Measurements from ENCODE around the gene MYBBP1A. TPM values are rescaled to one million over a fixed set of nuclear protein-coding genes. Genes with fewer than 3 reads are reported as not detected.

Gene MYBBP1A
- total and polyA plus RNA-seq, 2 experiments from 2014 or later = 23.7 to 44.1 TPM

GRCh38 chr17:4509923-4510617, 45.1 kb downstream of the MYBBP1A start:
- Histone ChIP-seq H3K4me3 (no peak overlapping the region), H4K20me1 (ENCODE audit: insufficient read depth, poor library complexity, severe bottlenecking) (no peaks in the 10 kb centered on the region), H3K79me2 (no peaks in the 10 kb centered on the region), H3K27ac (no peak overlapping the region), H3K9me3 (ENCODE audit: low read depth) (no peaks in the 10 kb centered on the region), H2AFZ (no peak overlapping the region), H3K27me3 (no peaks in the 10 kb centered on the region), H3K4me2 (no peak overlapping the region), H3K4me1 (ENCODE audit: insufficient read depth) (peaks cover 16% of the 10 kb centered on the region), H3K9me2 (replicated peaks; ENCODE audit: insufficient read depth) (no peaks in the 10 kb centered on the region), H3K36me3 (replicated peaks; ENCODE audit: insufficient read depth, low read depth) (no peaks in the 10 kb centered on the region)
- WGBS (ENCODE audit: low lambda C conversion rate, missing lambda C conversion rate) = 90% methylated on average over 21 of the region's 21 CpGs
- DNase-seq (ENCODE audit: low spot score) = no peak
- TF ChIP-seq CTCF (IDR thresholded peaks at IDR 0.05; ENCODE audit: poor library complexity) (no peak), EZH2phosphoT487 (IDR thresholded peaks at IDR 0.05; ENCODE audit: low read depth, severe bottlenecking, unreplicated experiment) (no peak), EZH2 (IDR thresholded peaks at IDR 0.05; ENCODE audit: borderline replicate concordance) (no peak)

- H3K9me2 ChIP-seq (replicated peaks; ENCODE audit: insufficient read depth) = no peaks in the 10 kb centered on the region
- 79% methylated on average over 8 of the region's 8 CpGs for WGBS (ENCODE audit: low lambda C conversion rate, missing lambda C conversion rate)
These were observed 45.8 kb downstream of the MYBBP1A start for GRCh38 chr17:4509401-4509800.

GRCh38 chr17:4508207-4508606, 47.0 kb downstream of the MYBBP1A start:
- Histone ChIP-seq H4K20me1 (ENCODE audit: insufficient read depth, poor library complexity, severe bottlenecking) (no peaks in the 10 kb centered on the region), H3K4me2 (no peak overlapping the region), H3K9me3 (ENCODE audit: low read depth) (no peaks in the 10 kb centered on the region), H3K36me3 (replicated peaks; ENCODE audit: insufficient read depth, low read depth) (no peaks in the 10 kb centered on the region), H3K9me2 (replicated peaks; ENCODE audit: insufficient read depth) (no peaks in the 10 kb centered on the region), H3K4me1 (ENCODE audit: insufficient read depth) (peaks cover 6% of the 10 kb centered on the region), H3K27me3 (no peaks in the 10 kb centered on the region), H2AFZ (no peak overlapping the region), H3K4me3 (no peak overlapping the region), H3K27ac (no peak overlapping the region), H3K79me2 (no peaks in the 10 kb centered on the region)
- TF ChIP-seq EZH2 (IDR thresholded peaks at IDR 0.05; ENCODE audit: borderline replicate concordance) = no peak
- no peak for TF ChIP-seq EZH2phosphoT487 (IDR thresholded peaks at IDR 0.05; ENCODE audit: low read depth, severe bottlenecking, unreplicated experiment)
- TF ChIP-seq CTCF (IDR thresholded peaks at IDR 0.05; ENCODE audit: poor library complexity) = no peak
- no peak for DNase-seq (ENCODE audit: low spot score)
- WGBS (ENCODE audit: low lambda C conversion rate, missing lambda C conversion rate) = 96% methylated on average over 3 of the region's 3 CpGs

More at GRCh38 chr17:4509401-4509800, 45.8 kb downstream of the MYBBP1A start:
- no peak overlapping the region for H2AFZ ChIP-seq
- H3K27ac ChIP-seq = no peak overlapping the region
- no peaks in the 10 kb centered on the region for H3K79me2 ChIP-seq
- H3K4me3 ChIP-seq = no peak overlapping the region
- no peaks in the 10 kb centered on the region for H3K9me3 ChIP-seq (ENCODE audit: low read depth)
- no peaks in the 10 kb centered on the region for H3K27me3 ChIP-seq
- H3K36me3 ChIP-seq (replicated peaks; ENCODE audit: insufficient read depth, low read depth) = no peaks in the 10 kb centered on the region
- TF ChIP-seq EZH2 (IDR thresholded peaks at IDR 0.05; ENCODE audit: borderline replicate concordance) = no peak
- no peak for TF ChIP-seq EZH2phosphoT487 (IDR thresholded peaks at IDR 0.05; ENCODE audit: low read depth, severe bottlenecking, unreplicated experiment)
- no peak for TF ChIP-seq CTCF (IDR thresholded peaks at IDR 0.05; ENCODE audit: poor library complexity)
- H3K4me1 ChIP-seq (ENCODE audit: insufficient read depth) = peaks cover 16% of the 10 kb centered on the region
- H4K20me1 ChIP-seq (ENCODE audit: insufficient read depth, poor library complexity, severe bottlenecking) = no peaks in the 10 kb centered on the region
- no peak for DNase-seq (ENCODE audit: low spot score)
- no peak overlapping the region for H3K4me2 ChIP-seq

Data from hepatocyte (in vitro differentiated cells).